ENCODE results near the gene TSHZ2. TPM values are rescaled to one million over a fixed set of nuclear protein-coding genes. Genes with fewer than 3 reads are reported as not detected.
A peak's percentile ranks its signal among the peaks of the same experiment; 100 is the strongest.

TSHZ2 gene
- total and polyA plus RNA-seq, 9 of the 15 experiments (the other 6 are each of a cell fraction or from before 2014, with no cell fraction given), result 0.03 to 0.20 (median 0.05) TPM; not detected in 4

- H3K4me2 ChIP-seq (ENCODE audit: insufficient read depth, low read length), result no peak overlapping the region
- no peaks in the 10 kb centered on the region for H3K79me2 ChIP-seq (ENCODE audit: control insufficient read depth, insufficient read depth, low read length)
- no peaks in the 10 kb centered on the region for H3K4me1 ChIP-seq (replicated peaks in 1 of 2; ENCODE audit: control insufficient read depth in 2 of 2, insufficient read depth in 2 of 2, low read length in 2 of 2)
- H3K27ac ChIP-seq (ENCODE audit: extremely low read depth, low read depth, low read length), result no peak overlapping the region
- CTCF ChIA-PET (ENCODE audit: low intra/inter-chr PET ratio), result no interaction called here
- no peaks in the 10 kb centered on the region for H3K36me3 ChIP-seq (ENCODE audit: control insufficient read depth, insufficient read depth, low read length)
- H3K9me1 ChIP-seq (ENCODE audit: control insufficient read depth, insufficient read depth, low read length), result no peaks in the 10 kb centered on the region
- no peak for DNase-seq (ENCODE audit: extremely low read depth in 1 of 4, low spot score in 3 of 4)
- H3K4me3 ChIP-seq, result no peak overlapping the region
- no peak for ATAC-seq
- no peak overlapping the region for H2AFZ ChIP-seq (ENCODE audit: low read depth, low read length)
- intact Hi-C loops (cut with micrococcal nuclease), result no loop called here
- no peak for FAIRE-seq
- no peaks in the 10 kb centered on the region for H3K9me3 ChIP-seq (replicated peaks; ENCODE audit: control insufficient read depth, insufficient read depth, low read depth, low read length)
- H3K9ac ChIP-seq (ENCODE audit: insufficient read depth in 1 of 2, low read depth in 2 of 2, low read length in 2 of 2), result no peak overlapping the region
- in situ Hi-C loops (cut with MboI), result no loop called here
- H4K20me1 ChIP-seq (replicated peaks; ENCODE audit: control insufficient read depth, insufficient read depth, low read length), result no peaks in the 10 kb centered on the region
- POLR2A ChIA-PET, result no interaction called here
- BruUV-seq (replicated peaks), result no TSS peak
- no peaks in the 10 kb centered on the region for H3K27me3 ChIP-seq (ENCODE audit: control insufficient read depth in 2 of 2, insufficient read depth in 2 of 2, low read length in 2 of 2)
- WGBS (ENCODE audit: insufficient coverage, low coverage, missing lambda C conversion rate), result 3% methylated on average over 10 of the region's 10 CpGs
- no peak for TF ChIP-seq ZNF512 (tag; IDR thresholded peaks at IDR 0.05)
- TF ChIP-seq, protein P1, sequence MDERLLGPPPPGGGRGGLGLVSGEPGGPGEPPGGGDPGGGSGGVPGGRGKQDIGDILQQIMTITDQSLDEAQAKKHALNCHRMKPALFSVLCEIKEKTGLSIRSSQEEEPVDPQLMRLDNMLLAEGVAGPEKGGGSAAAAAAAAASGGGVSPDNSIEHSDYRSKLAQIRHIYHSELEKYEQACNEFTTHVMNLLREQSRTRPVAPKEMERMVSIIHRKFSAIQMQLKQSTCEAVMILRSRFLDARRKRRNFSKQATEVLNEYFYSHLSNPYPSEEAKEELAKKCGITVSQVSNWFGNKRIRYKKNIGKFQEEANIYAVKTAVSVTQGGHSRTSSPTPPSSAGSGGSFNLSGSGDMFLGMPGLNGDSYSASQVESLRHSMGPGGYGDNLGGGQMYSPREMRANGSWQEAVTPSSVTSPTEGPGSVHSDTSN (CRISPR knock-in tag; IDR thresholded peaks at IDR 0.05; ENCODE audit: low read depth), result no peak
- TF ChIP-seq, protein P1 (tag; conservative IDR thresholded peaks at IDR 0.05; ENCODE audit: low read depth), result peak; percentile 55; the same call in 1 of the 2 replicates
Measured at GRCh38 chr20:53003420-53004154, 31.4 kb downstream of the TSHZ2 start.
